SIG-M5 (cell line): Measurements from ENCODE around the gene NUMB.

Experiments used
- DNase-seq: peaks from one replicate; lab custom pipeline; 2025; lab: John Stamatoyannopoulos, UW

NUMB gene

DNA sequence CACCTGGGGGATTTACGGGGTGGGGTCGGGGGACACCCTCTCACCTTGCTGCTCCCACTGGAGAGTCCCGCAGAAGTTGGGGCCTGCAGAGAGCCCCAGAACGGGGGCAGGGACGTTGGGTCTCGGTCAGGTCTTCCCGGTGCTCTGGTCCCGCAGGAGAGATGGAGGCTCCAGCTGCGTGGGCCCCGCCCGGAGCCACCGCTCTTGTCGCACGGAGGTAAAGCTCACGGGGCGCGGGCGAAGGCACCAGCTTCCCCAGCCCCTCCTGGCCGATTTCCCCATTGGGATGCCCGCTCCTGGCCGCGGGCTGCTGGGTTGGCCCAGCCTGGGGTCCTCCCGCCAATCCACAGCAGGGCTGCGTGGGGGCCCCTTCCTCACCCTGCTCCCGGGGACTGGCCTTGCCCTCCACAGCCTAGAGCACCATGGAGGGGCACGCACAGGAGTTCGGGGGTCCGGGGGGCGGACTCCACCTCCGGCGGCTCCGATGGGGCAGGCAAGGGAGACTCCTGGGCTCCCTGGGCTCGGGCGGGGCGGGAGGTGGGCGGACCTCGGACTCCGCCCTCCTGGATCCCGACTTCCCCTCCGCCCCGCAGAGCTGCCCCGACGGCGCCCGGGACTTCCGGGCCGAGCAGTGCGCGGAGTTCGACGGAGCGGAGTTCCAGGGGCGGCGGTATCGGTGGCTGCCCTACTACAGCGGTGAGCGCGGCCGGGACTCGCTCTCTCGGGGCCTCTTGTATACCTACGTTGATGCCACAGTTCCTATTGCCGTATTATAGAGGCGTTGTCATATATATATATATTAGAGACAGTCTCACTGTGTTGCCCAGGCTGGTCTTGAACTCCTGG lies 212.6 kb downstream of the NUMB start:
- no peak for DNase-seq

DNA sequence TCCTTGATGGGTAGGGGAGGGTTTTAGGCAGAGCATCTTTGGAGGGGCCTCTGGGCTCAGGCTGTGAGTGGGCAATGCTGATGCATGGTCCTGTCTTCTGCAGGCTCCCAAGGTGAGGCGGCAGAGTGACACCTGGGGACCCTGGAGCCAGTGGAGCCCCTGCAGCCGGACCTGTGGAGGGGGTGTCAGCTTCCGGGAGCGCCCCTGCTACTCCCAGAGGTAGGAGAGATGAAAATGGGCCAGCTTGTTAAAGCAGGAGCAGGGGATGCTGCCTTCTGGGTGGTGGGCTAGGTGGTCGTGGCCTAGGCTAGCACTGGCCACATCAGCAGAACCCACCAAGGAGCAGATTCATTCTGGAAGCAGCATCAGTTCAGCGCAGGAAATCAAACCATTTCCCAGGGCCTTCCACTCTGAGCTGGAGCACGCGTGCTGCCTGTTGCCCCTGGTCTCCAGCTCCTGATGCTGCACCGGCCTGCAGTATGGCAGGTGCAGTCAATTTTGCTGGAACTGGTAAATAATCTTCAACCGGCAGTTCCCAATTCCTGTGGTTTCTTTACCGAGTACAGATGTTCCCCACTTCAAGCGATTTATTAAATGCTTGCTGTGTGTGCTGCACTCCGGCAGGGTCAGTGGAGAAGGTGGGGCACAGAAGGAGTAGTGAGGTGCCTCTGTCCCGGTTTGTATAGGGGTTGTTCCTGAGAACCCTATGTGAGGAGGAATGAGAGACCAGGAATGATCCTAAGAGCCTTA lies 213.6 kb downstream of the NUMB start:
- no peak for DNase-seq

DNA sequence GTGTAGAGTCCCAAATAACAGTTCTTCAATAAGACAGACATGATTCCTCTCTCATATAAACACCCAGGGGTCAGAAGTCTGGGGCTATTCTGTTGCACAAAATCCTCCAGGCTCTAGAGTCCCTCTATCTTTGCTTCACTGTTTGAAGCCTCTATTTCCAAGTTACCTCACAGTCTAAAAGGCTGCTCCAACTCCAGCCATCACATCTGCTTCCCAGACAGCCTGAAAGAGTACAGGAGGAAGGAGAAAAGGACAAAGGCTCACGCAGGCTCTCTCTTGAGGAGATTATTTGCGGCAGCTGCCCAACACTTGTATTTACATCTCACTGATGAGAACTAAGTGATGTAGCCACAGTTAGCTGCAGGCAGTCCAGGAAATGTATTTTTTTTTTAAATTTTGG lies 214.6 kb downstream of the NUMB start:
- DNase-seq, result no peak

DNA sequence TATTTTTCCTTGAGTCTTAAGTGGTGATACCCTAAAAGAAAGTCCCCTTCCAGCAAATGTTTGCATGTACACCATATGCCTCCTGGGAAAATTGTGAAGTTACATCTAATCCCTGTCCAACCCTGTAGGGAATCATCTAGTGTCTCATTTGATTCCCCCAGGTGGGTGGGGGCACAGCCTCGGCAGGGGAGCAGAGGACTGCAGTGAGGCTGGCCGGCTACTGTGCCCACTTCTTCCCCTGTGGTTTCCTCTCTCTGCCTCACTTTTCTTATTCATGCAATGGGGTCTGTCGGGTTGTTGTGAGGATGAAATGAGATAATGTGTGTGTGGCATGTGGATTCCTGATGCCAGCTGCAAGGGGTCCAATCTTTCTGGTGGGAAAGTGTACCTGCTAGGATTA lies 215.0 kb downstream of the NUMB start:
- no peak for DNase-seq

DNA sequence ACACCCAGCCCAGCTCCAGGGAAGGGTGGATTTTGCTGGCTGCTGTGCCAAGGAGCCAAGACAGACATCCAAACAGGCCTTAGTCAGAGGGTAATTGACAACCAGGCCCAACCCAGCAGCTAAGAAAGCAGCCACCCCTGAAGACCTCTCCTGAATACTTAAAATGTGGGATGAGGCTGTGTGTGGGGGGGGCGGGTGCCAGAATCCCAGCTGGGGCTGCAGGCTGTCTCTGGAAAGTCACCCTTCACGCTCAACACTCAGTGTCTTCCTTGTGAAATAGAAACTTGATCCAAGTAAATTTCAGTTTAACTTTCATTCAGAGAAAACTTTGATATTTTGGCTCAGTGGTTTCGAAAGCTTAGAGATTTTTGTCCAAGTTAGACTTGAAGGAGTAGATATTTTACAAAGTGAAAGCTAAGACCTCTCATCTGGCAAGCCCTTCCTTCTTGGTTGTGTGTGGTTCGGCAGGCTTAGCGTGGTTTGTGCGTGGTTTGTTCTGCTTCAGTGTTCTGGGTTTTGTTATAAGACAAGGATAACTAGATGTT lies 215.9 kb downstream of the NUMB start:
- DNase-seq, result no peak

DNA sequence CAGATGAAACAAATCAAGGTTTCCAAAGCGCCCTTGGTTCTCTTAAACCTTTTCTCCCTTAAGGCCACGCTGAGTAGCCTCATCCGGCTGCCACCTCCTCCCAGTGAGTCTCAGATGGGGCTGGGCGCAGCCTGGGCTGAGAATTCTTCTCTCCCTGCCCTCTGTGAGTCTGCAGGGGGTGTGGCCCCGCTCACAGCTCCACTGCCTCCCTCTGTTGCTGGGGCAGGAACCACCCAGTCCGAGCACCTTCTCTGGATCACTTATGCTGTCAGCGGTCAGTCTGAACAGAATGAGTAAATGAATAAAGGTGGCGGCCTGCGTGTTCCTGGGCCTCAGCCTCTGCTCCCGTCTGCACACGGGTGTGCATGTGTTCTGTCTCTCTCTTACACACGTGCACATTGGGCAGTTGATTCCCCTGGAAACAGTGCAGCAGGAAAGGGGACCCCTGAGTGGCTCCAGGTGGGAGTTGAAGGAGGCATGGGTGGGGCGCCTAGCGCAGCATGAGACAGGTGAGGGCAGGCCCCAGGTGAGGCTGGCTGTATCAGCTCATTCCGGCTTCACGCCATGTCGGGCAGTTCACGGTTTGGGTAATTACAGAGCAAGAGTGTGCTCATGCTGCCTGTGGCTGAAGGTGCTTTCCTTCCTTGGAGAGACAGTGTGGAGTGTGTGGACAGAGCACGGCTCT lies 216.7 kb downstream of the NUMB start:
- no peak for DNase-seq

DNA sequence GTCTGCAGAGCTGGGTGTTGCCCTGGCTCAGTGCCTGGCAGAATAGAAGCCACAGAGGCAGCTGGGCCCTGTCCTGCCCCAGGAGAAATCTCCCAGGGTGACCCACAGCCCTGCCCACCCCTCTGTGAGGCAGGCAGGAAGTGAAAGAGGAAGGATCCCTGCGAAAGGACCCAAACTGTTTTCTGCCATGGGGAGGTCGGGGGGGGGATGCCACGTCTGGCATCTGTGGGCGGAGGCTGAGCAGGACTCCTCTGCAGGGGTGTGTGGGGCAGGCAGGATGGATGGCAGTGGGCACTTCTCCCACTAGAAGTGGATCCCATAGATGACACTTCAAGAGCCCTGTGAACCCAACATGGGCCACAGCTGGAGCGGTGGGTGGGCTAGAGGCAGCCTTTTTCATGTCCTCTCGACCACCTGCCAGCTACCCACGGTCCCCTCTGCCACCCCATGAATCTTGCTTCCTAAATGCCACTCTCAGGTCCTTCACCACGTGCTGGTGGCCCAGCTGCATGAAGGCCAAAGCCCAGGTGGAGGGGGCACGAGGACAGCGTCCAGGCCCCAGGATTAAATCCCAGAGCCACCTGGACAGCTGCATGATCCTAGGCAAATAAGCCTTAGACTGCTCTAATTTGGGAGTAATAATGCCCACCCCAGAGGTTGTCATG lies 217.4 kb downstream of the NUMB start:
- DNase-seq, result peak; percentile 16

DNA sequence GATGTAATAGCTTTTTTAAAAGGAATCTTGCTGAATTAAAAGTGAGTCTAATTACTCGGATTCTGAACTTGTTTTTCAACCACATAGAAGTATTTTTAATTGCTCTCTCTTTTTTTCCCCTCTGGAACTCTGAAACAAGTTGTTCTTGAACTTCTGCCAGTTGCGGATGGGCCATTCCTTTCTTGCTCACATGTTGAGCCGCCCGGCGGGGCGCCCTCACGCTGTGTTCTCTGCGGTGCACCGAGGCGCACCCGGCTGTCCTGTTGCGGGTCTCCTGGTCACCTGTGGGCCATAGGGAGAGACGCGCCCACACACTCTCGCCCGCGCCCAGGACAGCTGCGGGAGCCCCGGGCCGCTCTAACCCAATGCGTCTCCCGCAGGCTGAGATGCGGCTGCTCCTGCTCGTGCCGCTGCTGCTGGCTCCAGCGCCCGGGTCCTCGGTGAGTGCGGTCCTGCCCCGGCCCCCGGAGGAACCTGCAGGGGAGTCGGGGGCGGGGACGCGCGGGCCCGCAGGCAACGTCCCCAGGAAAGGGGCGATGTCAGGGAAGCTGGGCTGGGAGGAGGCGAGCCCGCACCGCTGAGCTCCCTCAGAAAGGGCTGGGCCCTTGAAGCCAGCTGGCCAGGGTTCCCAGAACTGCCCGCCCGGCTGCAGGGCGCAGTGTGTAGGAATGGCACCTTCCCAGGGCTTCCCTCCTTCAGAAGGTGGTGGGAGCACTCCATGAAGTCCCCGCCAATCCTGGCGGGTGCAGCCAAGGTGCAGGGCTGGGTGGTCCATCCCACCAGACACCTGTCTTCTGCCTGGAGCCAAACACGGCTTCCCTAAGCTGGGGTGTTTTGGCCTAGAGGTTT lies 218.7 kb downstream of the NUMB start:
- DNase-seq, result no peak

DNA sequence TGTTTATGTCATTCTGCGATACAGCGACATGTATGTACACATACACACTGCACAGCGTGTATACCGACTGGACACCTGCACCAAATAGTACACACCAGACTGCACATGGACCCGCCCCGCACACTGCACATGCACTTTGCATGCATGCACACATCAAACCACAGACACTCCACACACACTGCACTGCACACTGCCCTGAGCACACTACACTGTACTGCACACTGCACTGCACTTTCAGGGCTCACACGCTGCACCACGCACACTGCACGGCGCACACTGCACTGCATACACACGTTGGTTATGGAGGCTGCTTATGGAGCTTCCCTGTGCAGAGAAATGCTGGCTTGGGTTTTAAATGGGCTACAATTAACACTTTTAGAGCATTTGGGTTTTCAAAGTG lies 219.4 kb downstream of the NUMB start:
- DNase-seq, result no peak

DNA sequence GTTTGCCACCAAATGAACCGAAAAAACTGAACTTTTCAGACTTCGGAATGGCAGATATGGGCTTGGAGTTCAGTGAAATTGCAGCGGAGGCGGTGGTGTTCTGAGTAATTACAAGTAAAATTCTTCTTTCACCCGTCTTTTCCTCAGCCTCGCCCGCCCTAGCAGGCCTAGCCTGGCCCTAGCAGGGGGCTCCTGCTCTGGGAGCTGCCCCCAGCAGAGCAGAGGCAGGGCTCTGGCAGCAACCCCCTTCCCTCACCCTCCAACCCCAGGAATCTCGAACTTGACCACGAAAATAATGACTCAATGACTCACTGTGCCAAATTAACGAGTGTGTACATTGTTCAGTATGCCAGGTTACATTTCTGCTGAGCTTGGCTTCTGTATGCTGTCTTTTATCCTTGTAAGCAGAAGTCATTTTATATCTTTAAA lies 219.9 kb downstream of the NUMB start:
- no peak for DNase-seq

DNA sequence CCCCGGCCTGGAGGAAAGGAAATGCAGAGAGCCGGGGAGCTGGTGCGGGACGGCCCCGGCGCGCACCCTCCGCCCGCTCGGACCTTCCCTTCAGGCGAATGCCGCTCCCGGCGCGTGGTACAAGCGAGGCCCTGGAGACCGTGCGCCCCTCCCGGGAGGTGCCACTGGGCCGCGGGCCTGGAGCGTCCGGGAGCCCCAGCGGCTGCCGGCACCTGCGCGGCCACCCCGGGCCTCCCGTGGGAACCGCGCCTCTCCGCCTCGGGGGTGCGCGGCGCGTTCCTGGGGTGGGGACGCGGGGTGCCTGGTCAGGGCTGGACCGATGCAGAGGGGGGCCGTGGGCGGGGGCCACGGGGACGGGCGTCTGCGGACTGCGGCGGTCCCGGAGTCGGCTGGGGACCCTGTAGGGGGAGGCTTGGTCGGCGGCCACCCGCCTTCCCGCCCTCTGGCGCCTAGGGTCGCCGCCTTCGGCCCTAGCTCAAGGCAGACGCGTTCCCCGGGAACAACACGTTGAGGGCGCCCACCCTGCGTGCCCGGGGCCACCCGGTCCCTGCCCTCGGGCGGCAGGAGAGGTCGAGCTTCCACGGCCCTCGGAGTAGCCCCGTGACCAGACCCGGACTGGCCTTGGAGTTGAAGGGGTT lies 220.4 kb downstream of the NUMB start:
- DNase-seq, result no peak

DNA sequence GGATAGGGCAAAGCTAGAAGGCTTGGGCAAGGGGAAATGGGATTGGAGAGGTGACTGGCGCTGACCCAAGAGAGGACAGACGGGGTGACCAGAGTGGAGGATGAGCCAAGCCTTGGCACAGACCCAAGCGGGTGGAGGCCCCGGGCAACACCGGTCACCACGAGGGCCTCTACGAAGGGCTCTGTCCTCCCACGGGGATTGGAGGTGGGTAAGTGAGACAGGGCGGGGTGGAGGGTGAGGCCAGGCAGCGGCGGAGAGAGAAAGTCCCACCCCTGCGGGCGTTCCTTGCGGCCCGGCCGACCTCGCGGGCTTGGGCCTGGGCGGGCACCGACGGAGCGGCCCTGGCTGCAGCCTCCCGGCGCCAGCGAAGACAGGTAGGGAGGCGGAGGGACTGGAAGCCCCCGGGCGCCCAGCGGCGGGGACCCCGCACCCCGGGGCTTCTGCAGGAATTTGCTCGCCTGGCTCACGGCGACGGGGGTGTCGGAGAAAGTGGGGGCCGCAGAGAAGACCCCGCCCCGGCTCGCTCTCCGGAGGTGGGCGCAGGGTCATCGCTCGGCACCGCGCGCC lies 221.0 kb downstream of the NUMB start, which contains the start of gene PAPLN:
Gene PAPLN (plus strand): TSS at position 288 of the 567 bp plus-strand sequence. CDS start 2,273 bp downstream, outside the sequence.
- DNase-seq, result no peak

DNA sequence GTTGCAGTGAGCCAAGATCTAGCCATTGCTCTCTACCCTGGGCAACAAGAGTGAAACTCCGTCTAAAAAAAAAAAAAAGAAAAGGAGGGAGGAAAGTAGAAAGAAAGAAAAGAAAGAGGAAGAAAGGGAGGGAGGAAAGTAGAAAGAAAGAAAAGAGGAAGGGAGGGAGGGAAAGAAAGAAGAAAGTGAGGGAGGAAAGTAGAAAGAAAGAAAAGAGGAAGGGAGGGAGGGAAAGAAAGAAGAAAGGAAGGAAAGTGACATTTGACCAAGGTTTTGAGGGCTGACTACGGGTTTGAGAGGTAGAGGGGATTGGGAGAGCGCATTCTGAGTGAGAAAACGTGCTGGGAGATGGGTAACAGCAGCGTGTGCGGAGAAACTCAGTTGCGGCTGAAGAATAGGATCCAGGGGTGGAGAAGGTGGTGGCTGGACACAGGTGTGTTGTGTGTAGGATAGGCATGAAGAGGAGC lies 221.6 kb downstream of the NUMB start:
- DNase-seq, result no peak

DNA sequence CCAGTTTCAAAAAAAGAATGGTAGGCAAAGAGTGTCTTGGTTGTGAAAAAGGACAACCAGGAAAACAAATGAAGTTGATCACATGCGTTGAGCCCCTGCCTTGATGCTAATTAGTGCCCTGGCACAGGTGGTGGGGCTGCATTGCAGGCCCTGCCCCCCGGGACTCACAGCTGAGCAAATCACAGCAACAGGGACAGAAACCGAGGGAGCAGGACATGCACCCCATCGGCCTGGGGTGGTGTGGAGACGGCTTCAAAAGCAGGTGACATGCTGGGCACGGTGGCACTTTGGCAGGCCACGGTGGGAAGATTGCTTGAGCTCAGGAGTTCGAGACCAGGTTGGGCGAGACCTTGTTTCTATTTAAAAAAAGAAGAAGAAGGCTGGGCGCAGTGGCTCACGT lies 222.2 kb downstream of the NUMB start:
- DNase-seq, result no peak

DNA sequence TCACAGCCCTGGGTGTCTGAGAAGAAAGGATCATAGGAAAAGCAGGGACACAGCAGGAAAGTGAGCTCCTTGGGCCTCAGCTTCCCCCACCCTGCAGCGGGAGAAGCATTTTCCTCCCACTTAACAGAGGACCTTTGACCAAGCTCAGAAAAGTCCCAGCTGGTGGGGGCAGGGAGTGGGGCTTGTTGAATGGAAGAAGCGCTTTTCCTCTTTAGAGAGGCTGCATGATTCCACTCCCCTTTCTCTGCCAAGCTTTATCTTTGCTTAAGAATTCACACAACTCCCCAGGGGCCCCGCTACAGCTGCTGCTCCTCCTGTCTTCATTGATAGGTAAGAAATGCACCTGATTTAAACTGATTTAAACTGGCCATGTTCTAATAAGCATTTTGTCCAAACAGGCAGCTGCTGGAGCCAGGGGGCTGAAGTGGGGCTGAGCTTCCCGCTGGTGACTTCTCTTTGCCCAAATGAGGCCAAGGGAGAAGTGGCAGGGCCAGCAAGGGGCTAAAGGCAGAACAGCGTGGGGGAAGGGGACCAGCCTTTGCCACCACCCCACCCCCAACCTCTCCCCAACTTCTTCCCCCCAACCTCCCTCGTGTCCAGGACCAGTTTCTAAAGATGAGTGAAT lies 222.7 kb downstream of the NUMB start:
- DNase-seq, result no peak

DNA sequence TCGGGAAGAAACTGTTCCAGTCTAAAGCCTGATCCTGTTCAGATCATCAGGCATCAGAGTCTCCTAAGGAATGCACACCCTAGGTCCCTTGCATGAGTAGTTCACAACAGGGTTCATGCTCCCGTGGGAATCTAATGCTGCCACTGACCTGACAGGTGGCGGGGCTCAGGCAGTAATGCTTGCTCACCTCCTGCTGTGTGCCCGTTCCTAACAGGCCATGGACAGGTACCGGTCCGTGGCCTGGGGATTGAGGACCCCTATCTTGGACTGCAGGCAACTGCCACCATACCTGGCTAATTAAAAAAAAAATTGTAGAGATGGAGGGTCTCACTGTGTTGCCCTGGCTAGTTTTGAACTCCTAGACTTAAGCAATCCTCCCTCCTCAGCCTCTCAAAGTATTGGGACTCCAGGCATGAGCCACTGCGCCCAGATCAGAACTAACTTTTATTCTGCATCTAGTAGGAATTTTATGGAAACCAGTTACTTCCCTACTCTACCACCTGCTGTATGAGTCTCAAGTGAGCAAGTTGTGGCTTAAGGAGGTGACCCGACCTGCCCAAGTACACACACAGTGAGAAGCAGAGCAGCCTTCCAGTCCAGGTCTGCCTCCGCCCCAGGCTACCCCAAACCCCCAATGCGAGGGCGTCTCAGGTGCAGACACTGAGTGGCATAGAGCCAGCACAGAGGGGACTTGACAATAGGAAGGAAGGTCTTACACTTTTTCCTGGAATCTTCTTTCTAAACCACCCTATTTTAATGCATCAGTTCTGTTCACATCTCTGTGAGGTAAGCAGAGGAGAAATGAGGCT lies 223.6 kb downstream of the NUMB start:
- DNase-seq, result no peak

DNA sequence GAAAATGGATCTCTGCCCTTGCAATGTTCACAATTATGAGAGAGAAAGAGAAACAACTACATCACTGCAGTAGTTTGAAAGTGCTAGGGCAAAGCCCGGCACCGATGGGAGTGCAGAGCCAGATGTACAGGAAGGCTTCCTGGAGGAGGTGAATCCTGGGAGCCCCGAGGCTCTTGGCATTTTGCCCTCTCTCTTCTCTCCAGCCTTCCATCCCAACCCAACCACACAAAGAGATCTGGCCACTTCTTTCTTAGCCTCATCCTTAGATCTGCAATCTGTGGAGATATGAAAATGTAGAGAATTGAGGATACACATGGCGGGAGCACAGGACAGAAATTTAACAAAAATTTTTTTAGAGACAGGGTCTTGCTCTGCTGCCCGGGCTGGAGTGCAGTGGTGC lies 224.3 kb downstream of the NUMB start:
- no peak for DNase-seq

DNA sequence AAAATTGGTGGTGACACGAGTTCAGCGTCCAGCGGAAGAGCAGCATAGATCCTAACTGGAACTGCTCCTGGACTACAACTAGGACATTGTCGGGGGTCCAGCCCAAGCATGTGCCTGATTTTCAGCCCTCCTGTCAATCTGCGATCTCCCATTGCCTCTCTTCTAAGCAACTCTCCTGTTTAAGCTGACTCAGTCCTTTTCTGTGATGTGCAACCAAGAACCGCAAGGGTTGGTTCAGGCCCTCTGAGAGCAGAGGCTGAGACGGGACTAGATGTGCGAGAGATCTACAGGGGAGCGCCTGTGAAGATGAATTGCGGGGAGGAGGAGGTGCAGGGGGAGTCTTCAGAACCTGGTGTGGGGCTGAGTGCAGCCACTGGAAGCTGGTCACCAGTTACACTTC lies 224.8 kb downstream of the NUMB start:
- no peak for DNase-seq

DNA sequence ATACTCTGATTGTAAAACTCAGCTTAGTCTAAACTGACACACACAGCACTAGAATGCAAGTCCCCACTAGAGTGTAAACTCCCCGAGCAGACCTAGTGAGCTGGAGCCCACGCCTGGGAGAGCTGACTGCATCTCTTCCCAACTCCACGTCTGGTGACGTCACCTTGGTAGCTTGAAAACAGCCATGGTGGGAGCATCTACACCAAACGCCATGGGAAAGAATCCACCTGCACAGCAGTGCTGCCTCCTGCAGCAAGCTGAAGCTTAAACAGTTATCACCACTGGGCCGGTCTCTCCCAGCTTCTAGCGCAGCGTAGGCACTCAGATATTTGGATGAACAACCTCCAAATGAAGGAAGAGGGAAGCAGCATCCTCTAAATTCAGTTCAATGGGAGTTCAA lies 225.4 kb downstream of the NUMB start:
- no peak for DNase-seq
